Stimulated activated CD4-positive, alpha-beta T cell treated with anti-CD3 and anti-CD28 coated beads, Interleukin-15, amount 100 ng/mL, for 24 hours (primary cell): ENCODE data around the gene CA5A.

Source experiments
- DNase-seq: peaks from one replicate; pipeline ENCODE4 v3.0.0-alpha.2; 2020

The CA5A gene

GRCh38 chr16:87845807-87846619, 90.3 kb downstream of the CA5A start:
- DNase-seq = no peak

GRCh38 chr16:87845213-87845612, 91.1 kb downstream of the CA5A start:
- no peak for DNase-seq

GRCh38 chr16:87844809-87845208, 91.5 kb downstream of the CA5A start:
- no peak for DNase-seq

- DNase-seq = no peak
Observed at GRCh38 chr16:87844120-87844733, 92.1 kb downstream of the CA5A start.

GRCh38 chr16:87843678-87844105, 92.6 kb downstream of the CA5A start:
- DNase-seq = no peak

GRCh38 chr16:87842209-87842869, 94.0 kb downstream of the CA5A start:
- no peak for DNase-seq

- DNase-seq = no peak
Observed at GRCh38 chr16:87841340-87842208, 94.8 kb downstream of the CA5A start.

GRCh38 chr16:87840271-87840978, 95.9 kb downstream of the CA5A start:
- no peak for DNase-seq

GRCh38 chr16:87839542-87840270, 96.6 kb downstream of the CA5A start:
- DNase-seq = no peak

GRCh38 chr16:87838643-87839541, 97.4 kb downstream of the CA5A start:
- no peak for DNase-seq
